Thoracic aorta (tissue), 2 donors: ENCODE results near the gene RPH3AL. TPM values are rescaled to one million over a fixed set of nuclear protein-coding genes. Genes with fewer than 3 reads are reported as not detected.

ENCODE experiments used
- ATAC-seq: fragments of 150-250 bp; one replicate; pipeline ENCODE4 v1.8.0; 2017; ENCODE audit warnings: low read depth; ENCODE audit not compliant: insufficient number of reproducible peaks, low FRiP score
- DNase-seq: peaks from one replicate; pipeline ENCODE4 v3.0.0-alpha.2; 2020; ENCODE audit warnings: low spot score
- H3K27ac ChIP-seq, 2 donors: fragments of 200-600 bp; sonication (generic); 1 replicate in 1 of 2; 2 replicates in 1 of 2; pipeline ENCODE4 v1.5.1; 2016; ENCODE audit warnings: mild to moderate bottlenecking in 2 of 2, moderate library complexity in 2 of 2
- H3K27me3 ChIP-seq: fragments of 200-600 bp; sonication (generic); replicated peaks from 2 replicates; pipeline ENCODE4 v1.6.0; 2016; ENCODE audit warnings: mild to moderate bottlenecking; ENCODE audit not compliant: insufficient read depth
- H3K36me3 ChIP-seq: fragments of 200-600 bp; sonication (generic); one replicate; pipeline ENCODE4 v1.5.1; 2016
- H3K4me1 ChIP-seq, 2 donors: fragments of 200-600 bp; sonication (generic); 1 replicate in 1 of 2; 2 replicates in 1 of 2; pipeline versions ENCODE4 v1.5.1 to v1.6.0; 2016; ENCODE audit warnings: low read depth in 2 of 2, mild to moderate bottlenecking in 1 of 2; ENCODE audit not compliant: control insufficient read depth in 1 of 2
- H3K4me3 ChIP-seq: fragments of 200-600 bp; sonication (generic); 2 replicates; pipeline ENCODE4 v1.5.1; 2016; ENCODE audit warnings: mild to moderate bottlenecking
- H3K9me3 ChIP-seq: fragments of 200-600 bp; sonication (generic); 2 replicates; pipeline ENCODE4 v1.5.1; 2016
- CTCF ChIP-seq: fragments of 200-600 bp; sonication (generic); IDR thresholded peaks from one replicate; pipeline ENCODE4 v1.5.1; 2019; ENCODE audit warnings: antibody characterized with exemption
- total RNA-seq, 2 donors: library from RNA; depleted of rRNA; stranded (reverse); fragments of >200 nt; gene quantifications; one replicate each; pipeline versions ENCODE4 v1.1.0 to v1.2.3, GENCODE V29; 2016

RPH3AL gene
- total RNA-seq, 2 donors from 2014 or later = 6.5 to 33.1 TPM

DNA sequence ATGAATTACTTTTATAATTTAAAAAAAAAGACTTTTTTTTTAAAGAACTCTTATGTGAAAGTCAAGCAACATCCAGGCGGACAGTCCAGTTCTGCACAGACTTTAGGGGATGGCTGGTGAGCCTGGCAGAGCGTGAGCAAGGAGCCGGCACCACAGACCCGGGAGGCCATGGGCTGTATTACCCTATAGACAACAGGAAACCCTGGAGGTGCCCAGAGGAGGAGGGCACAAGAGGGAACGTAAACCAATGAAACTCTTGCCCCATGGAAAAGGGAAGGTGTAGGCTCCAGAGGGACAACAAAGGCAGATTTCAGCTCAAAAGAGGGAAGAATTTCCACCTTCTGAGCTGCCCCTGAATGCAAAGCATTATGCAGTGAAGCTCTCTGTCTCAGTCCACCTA, 25.5 kb upstream of the RPH3AL start:
- Histone ChIP-seq H3K4me1 (no peaks in the 10 kb centered on the region), H3K27ac (no peak overlapping the region), H3K27me3 (no peaks in the 10 kb centered on the region), H3K4me3 (no peak overlapping the region), H3K9me3 (no peaks in the 10 kb centered on the region), H3K36me3 (no peaks in the 10 kb centered on the region)
- no peak for DNase-seq
- no peak for ATAC-seq
- no peak for TF ChIP-seq CTCF

- Histone ChIP-seq H3K4me3 (no peak overlapping the region), H3K36me3 (no peaks in the 10 kb centered on the region), H3K27ac (no peak overlapping the region), H3K4me1 (no peaks in the 10 kb centered on the region), H3K9me3 (no peaks in the 10 kb centered on the region), H3K27me3 (no peaks in the 10 kb centered on the region)
- ATAC-seq = no peak
- DNase-seq = no peak
- no peak for TF ChIP-seq CTCF
Measured at GRCh38 chr17:376936-377863, 24.6 kb upstream of the RPH3AL start.

DNA sequence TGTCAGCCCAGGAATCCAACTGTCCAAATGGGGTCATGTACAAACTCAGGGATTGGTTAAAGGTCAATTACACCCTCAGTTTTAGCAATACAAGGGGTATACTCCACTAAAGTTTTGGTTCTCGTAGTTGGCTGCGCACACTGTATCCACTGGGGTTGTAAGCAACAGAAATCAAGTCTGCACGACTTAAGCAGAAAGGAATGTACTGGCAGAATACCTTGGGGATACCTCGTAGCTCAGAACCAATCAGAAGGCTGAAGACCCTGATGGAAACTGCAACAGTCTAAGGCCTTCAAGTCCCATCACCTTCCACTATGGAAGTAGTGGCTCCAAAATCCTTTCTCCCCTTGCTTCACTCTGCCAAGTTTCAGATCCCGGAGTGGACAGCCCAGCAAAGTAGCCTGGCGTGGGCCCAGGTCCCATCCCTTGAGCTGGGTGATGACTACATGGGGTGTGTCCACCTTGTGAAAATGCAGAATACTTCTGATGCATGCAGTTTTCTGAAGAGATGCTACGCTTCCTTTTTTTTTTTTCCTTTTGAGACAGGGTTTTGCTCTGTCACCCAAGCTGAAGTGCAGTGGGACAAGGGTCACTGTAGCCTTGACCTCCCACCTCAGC, 21.1 kb upstream of the RPH3AL start:
- Histone ChIP-seq H3K4me1 (no peaks in the 10 kb centered on the region), H3K27ac (no peak overlapping the region), H3K9me3 (no peaks in the 10 kb centered on the region), H3K27me3 (no peaks in the 10 kb centered on the region), H3K4me3 (no peak overlapping the region), H3K36me3 (no peaks in the 10 kb centered on the region)
- no peak for ATAC-seq
- no peak for TF ChIP-seq CTCF
- DNase-seq = no peak

- Histone ChIP-seq H3K9me3 (no peaks in the 10 kb centered on the region), H3K27ac (no peak overlapping the region), H3K4me3 (no peak overlapping the region), H3K36me3 (no peaks in the 10 kb centered on the region), H3K27me3 (no peaks in the 10 kb centered on the region), H3K4me1 (no peaks in the 10 kb centered on the region)
- no peak for TF ChIP-seq CTCF
- ATAC-seq (no peak), DNase-seq (no peak)
Measured at GRCh38 chr17:372157-373152, 19.8 kb upstream of the RPH3AL start.
